ENCODE data around the gene LAMA2.

DNA sequence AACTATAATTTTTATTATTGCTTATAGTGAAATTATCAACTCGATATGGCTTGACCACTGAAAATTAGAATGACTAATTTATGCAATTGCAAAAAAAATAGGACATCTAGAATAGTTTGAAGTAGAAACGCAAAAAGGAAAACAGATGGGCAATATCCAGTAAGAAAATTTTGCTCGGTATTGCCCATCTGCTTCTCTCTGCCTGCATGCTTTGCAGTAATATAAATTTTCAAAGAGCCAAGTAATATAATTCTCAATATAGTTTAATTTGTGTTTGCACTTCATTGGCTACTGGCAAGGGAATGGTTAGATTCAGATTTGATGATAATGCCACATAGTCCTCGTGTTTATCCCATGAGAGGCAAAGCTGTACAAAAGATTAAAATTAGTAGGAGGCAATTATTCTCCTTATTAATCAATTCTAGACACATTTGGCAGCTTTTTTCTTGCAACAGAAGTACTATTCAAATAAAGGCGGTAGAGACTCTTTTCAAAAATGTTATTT lies 27.3 kb upstream of the LAMA2 start:
- no peak for TF ChIP-seq POLR2A (IDR thresholded peaks at IDR 0.05)
- TF ChIP-seq, protein P1, sequence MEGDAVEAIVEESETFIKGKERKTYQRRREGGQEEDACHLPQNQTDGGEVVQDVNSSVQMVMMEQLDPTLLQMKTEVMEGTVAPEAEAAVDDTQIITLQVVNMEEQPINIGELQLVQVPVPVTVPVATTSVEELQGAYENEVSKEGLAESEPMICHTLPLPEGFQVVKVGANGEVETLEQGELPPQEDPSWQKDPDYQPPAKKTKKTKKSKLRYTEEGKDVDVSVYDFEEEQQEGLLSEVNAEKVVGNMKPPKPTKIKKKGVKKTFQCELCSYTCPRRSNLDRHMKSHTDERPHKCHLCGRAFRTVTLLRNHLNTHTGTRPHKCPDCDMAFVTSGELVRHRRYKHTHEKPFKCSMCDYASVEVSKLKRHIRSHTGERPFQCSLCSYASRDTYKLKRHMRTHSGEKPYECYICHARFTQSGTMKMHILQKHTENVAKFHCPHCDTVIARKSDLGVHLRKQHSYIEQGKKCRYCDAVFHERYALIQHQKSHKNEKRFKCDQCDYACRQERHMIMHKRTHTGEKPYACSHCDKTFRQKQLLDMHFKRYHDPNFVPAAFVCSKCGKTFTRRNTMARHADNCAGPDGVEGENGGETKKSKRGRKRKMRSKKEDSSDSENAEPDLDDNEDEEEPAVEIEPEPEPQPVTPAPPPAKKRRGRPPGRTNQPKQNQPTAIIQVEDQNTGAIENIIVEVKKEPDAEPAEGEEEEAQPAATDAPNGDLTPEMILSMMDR (IDR thresholded peaks at IDR 0.05): no peak
